GM12892 (cell line): ENCODE measurements around the gene P2RY1.

Experiments
- POLR2AphosphoS5 ChIP-seq: IDR thresholded peaks from 2 replicates; pipeline ENCODE4 v1.6.1; 2011; ENCODE audit warnings: low read depth, low read length, control low read depth
- TAF1 ChIP-seq: IDR thresholded peaks from 2 replicates; pipeline ENCODE4 v1.6.1; 2011; ENCODE audit warnings: low read depth, mild to moderate bottlenecking, control low read depth, low read length, borderline replicate concordance

- TF ChIP-seq TAF1 (no peak), POLR2AphosphoS5 (no peak)
These were observed 721 bp downstream of the P2RY1 start for GRCh38 chr3:152835601-152836102.
